Measurements from ENCODE around the gene LRRIQ3. TPM values are rescaled to one million over a fixed set of nuclear protein-coding genes. Genes with fewer than 3 reads are reported as not detected.

LRRIQ3 gene
- polyA plus RNA-seq, 3 donors: 2.3 to 5.9 (median 2.8) TPM

Other genes starting within 250 kb of the LRRIQ3 start
- gene FPGT, start 66 bp upstream of the LRRIQ3 start, polyA plus RNA-seq (ENCODE audit: insufficient read length in 3 of 3): 10 to 100 TPM; 22.6 to 27.3 (median 23.4) TPM
- 1 to 10 TPM; 1.6 to 2.7 (median 2.2) TPM for gene TNNI3K, start 37.2 kb upstream of the LRRIQ3 start, polyA plus RNA-seq (ENCODE audit: insufficient read length in 3 of 3)